ENCODE results near the gene PRKG2. TPM values are rescaled to one million over a fixed set of nuclear protein-coding genes. Genes with fewer than 3 reads are reported as not detected.

Gene PRKG2
- total and polyA plus RNA-seq, 10 of the 15 experiments (the other 5 are each of a cell fraction or from before 2014, with no cell fraction given), result not detected

DNA sequence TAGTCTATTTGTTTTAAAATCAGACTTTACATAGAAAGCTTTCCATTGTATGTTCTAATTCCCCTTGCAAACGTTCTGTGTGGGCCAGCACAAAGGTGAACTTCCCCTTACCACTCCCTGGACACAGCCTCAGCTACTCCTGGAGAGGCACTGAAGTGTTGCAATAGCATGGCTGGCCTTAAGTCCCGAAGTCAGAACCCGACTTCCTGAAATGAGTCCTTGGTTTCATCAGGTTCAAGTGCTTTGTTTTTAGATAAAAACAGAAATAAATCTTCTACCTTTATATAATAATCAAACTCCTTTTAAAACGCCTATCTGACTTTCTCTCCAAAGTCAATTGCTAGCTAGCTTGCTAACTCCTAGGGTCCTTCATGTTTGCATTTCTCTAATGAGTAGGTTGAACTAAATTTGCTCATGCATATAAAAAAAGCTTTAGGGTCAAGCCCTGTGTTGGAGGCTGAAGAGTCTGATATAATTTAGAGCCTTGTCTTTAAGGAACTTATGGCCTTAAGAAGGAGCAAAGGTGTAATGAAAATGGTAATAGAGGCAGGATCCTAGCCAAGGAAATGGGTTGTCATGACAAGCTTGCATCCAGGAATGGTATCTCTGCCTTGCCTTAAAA lies 175.6 kb downstream of the PRKG2 start:
- Histone ChIP-seq H3K9me3 (replicated peaks; ENCODE audit: control insufficient read depth, insufficient read depth, low read length) (no peaks in the 10 kb centered on the region), H4K20me1 (ENCODE audit: control insufficient read depth, insufficient read depth) (no peaks in the 10 kb centered on the region), H3K27me3 (replicated peaks in 1 of 2; ENCODE audit: control insufficient read depth in 2 of 2, insufficient read depth in 2 of 2, low read length in 1 of 2) (no peaks in the 10 kb centered on the region), H3K4me2 (ENCODE audit: control insufficient read depth, insufficient read depth) (no peak overlapping the region), H3K4me3 (no peak overlapping the region), H2AFZ (ENCODE audit: control insufficient read depth, low read depth, low read length) (no peak overlapping the region), H3K9ac (ENCODE audit: control insufficient read depth, insufficient read depth, low read length) (no peak overlapping the region), H3K36me3 (ENCODE audit: control insufficient read depth in 2 of 2, insufficient read depth in 2 of 2, low read length in 1 of 2) (no peaks in the 10 kb centered on the region), H3K4me1 (ENCODE audit: control insufficient read depth, insufficient read depth, low read length) (0 out of 2 replicates have a peak, but pooled peaks cover 3% of the 10 kb centered on the region), H3K27ac (ENCODE audit: control insufficient read depth, insufficient read depth) (no peak overlapping the region), H3K79me2 (ENCODE audit: control insufficient read depth, insufficient read depth, low read length) (no peaks in the 10 kb centered on the region)
- peak; percentile 70 for ATAC-seq
- peak; percentile 23 for FAIRE-seq
- POLR2A ChIA-PET, result interaction anchor here (0.6 to 1.2 kb wide), 2 partner anchors 673 to 1725 kb away, joined by 3 to 6 read pairs; no protein-coding TSS in a partner anchor
- WGBS (ENCODE audit: insufficient coverage, insufficient replicate concordance, low lambda C conversion rate, missing lambda C conversion rate), result 0% methylated on average over 4 of the region's 4 CpGs
- BruUV-seq (replicated peaks), result no TSS peak
- RAD21 ChIA-PET (ENCODE audit: unreplicated experiment), result interaction anchor here (0.7 to 7.6 kb wide), 34 partner anchors 9 to 819 kb away, joined by 3 to 78 read pairs (median 4); partner anchors contain the start of gene BMP3
- DNase-seq (ENCODE audit: low read depth, low spot score), result no peak
- intact Hi-C loops (cut with micrococcal nuclease; ENCODE audit: unreplicated experiment) (no loop called here), in situ Hi-C loops (cut with MboI) (no loop called here)
- SMC1A ChIA-PET (ENCODE audit: uncharacterized antibody, unreplicated experiment), result interaction anchor here (0.6 to 14.8 kb wide), 55 partner anchors 10 to 819 kb away, joined by 3 to 144 read pairs (median 4); partner anchors contain the start of gene BMP3
- CTCF ChIA-PET, result interaction anchor here (0.6 to 15.3 kb wide), 51 partner anchors 9 to 834 kb away, joined by 3 to 268 read pairs (median 4); partner anchors contain the start of gene BMP3
- TF ChIP-seq CBX3 (IDR thresholded peaks at IDR 0.05; ENCODE audit: borderline replicate concordance, low read depth), result no peak
- TF ChIP-seq, protein P1, sequence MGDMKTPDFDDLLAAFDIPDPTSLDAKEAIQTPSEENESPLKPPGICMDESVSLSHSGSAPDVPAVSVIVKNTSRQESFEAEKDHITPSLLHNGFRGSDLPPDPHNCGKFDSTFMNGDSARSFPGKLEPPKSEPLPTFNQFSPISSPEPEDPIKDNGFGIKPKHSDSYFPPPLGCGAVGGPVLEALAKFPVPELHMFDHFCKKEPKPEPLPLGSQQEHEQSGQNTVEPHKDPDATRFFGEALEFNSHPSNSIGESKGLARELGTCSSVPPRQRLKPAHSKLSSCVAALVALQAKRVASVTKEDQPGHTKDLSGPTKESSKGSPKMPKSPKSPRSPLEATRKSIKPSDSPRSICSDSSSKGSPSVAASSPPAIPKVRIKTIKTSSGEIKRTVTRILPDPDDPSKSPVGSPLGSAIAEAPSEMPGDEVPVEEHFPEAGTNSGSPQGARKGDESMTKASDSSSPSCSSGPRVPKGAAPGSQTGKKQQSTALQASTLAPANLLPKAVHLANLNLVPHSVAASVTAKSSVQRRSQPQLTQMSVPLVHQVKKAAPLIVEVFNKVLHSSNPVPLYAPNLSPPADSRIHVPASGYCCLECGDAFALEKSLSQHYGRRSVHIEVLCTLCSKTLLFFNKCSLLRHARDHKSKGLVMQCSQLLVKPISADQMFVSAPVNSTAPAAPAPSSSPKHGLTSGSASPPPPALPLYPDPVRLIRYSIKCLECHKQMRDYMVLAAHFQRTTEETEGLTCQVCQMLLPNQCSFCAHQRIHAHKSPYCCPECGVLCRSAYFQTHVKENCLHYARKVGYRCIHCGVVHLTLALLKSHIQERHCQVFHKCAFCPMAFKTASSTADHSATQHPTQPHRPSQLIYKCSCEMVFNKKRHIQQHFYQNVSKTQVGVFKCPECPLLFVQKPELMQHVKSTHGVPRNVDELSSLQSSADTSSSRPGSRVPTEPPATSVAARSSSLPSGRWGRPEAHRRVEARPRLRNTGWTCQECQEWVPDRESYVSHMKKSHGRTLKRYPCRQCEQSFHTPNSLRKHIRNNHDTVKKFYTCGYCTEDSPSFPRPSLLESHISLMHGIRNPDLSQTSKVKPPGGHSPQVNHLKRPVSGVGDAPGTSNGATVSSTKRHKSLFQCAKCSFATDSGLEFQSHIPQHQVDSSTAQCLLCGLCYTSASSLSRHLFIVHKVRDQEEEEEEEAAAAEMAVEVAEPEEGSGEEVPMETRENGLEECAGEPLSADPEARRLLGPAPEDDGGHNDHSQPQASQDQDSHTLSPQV (IDR thresholded peaks at IDR 0.05), result no peak
- TF ChIP-seq, protein P2, sequence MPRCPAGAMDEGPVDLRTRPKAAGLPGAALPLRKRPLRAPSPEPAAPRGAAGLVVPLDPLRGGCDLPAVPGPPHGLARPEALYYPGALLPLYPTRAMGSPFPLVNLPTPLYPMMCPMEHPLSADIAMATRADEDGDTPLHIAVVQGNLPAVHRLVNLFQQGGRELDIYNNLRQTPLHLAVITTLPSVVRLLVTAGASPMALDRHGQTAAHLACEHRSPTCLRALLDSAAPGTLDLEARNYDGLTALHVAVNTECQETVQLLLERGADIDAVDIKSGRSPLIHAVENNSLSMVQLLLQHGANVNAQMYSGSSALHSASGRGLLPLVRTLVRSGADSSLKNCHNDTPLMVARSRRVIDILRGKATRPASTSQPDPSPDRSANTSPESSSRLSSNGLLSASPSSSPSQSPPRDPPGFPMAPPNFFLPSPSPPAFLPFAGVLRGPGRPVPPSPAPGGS (IDR thresholded peaks at IDR 0.05; ENCODE audit: borderline replicate concordance, insufficient read depth, low read depth, low read length, poor library complexity, severe bottlenecking), result no peak
- TF ChIP-seq POLR2AphosphoS2 (IDR thresholded peaks at IDR 0.05; ENCODE audit: low read depth, low read length), result no peak
- no peak for TF ChIP-seq CBFB (IDR thresholded peaks at IDR 0.05; ENCODE audit: low read depth)
- no peak for TF ChIP-seq KLF5 (IDR thresholded peaks at IDR 0.05; ENCODE audit: partially characterized antibody)
- TF ChIP-seq SUPT20H (IDR thresholded peaks at IDR 0.05; ENCODE audit: borderline replicate concordance, control insufficient read depth, low read depth, low read length), result no peak
- TF ChIP-seq POLR2AphosphoS5 (IDR thresholded peaks at IDR 0.05; ENCODE audit: low read length), result no peak
- TF ChIP-seq KAT2A (conservative IDR thresholded peaks at IDR 0.05; ENCODE audit: control insufficient read depth, low read depth, low read length), result no peak
- TF ChIP-seq RAD21 (IDR thresholded peaks at IDR 0.05; ENCODE audit: insufficient read depth, low read depth, low read length), result no peak
- TF ChIP-seq MYB (IDR thresholded peaks at IDR 0.05; ENCODE audit: borderline replicate concordance, low read depth, low read length), result no peak
- TF ChIP-seq SMC3 (IDR thresholded peaks at IDR 0.05; ENCODE audit: borderline replicate concordance, low read length), result no peak
